ENCODE measurements around the gene RAB11FIP4.

Gene RAB11FIP4

DNA sequence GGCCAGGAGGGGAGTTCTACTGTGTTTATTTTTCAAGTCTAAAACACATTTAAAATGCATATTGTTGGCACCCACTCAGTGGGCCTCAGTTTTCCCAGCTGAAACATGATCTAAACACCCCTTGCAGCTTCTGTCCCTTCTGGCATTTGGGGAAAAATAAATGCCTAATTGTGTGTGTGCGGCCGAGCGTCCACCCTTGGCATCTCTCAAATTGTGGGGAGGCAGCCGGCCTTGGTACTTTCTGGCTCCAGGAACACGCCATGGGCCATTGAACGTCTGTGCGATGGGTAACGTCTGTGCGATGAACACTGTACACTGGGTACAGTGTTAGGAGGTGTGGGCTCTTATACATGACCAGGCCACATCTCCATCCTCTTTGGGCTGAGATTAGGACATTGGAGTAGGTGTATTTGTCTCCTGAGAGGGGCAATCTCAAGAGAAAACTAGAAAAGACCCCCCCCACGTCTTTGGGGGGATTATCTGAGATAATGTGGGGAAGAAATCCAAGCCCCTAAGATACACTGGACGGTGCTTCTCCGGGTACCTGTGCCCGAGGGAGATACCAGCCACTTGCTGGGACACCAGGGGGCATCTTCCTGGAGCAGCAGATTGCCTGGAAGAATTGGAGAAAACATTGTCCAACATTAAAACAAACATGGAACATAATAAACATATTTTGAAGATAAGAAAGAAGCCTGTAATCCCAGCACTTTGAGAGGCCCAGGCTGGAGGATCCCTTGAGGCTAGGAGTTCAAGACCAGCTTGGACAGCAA, 54.9 kb downstream of the RAB11FIP4 start:
- TF ChIP-seq CTCF (conservative IDR thresholded peaks at IDR 0.05; ENCODE audit: low read length), result peak; percentile 28
- DNase-seq (ENCODE audit: low read depth), result no peak
- H3K4me3 ChIP-seq (ENCODE audit: low read length), result no peak overlapping the region

GRCh38 chr17:31448467-31449077, 57.1 kb downstream of the RAB11FIP4 start:
- DNase-seq (ENCODE audit: low read depth), result peak; percentile 55
- no peak for TF ChIP-seq CTCF (conservative IDR thresholded peaks at IDR 0.05; ENCODE audit: low read length)
- no peak overlapping the region for H3K4me3 ChIP-seq (ENCODE audit: low read length)

GRCh38 chr17:31449111-31449510, 57.6 kb downstream of the RAB11FIP4 start:
- no peak for TF ChIP-seq CTCF (conservative IDR thresholded peaks at IDR 0.05; ENCODE audit: low read length)
- H3K4me3 ChIP-seq (ENCODE audit: low read length), result no peak overlapping the region
- no peak for DNase-seq (ENCODE audit: low read depth)

DNA sequence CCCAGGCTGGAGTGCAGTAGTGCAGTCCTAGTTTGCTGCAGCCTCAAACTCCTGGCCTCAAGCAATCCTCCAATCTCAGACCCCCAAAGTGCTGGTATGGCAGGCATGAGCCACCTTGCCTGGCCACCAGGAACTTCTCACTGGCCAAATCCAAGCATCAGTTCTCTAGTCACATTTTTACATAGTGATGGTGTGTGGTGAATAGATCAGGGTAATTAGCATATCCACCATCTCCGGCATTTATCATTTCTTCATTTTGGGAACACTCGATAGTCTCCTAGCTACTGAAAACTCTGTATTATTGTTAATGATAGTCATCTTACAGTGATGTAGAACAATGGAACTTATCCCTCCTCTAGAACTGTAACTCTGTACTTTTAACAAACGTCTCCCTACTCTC, 58.3 kb downstream of the RAB11FIP4 start:
- DNase-seq (ENCODE audit: low read depth), result no peak
- TF ChIP-seq CTCF (conservative IDR thresholded peaks at IDR 0.05; ENCODE audit: low read length), result no peak
- no peak overlapping the region for H3K4me3 ChIP-seq (ENCODE audit: low read length)

GRCh38 chr17:31452101-31452500, 60.6 kb downstream of the RAB11FIP4 start:
- H3K4me3 ChIP-seq (ENCODE audit: low read length), result no peak overlapping the region
- TF ChIP-seq CTCF (conservative IDR thresholded peaks at IDR 0.05; ENCODE audit: low read length), result no peak
- peak; percentile 17 for DNase-seq (ENCODE audit: low read depth)

DNA sequence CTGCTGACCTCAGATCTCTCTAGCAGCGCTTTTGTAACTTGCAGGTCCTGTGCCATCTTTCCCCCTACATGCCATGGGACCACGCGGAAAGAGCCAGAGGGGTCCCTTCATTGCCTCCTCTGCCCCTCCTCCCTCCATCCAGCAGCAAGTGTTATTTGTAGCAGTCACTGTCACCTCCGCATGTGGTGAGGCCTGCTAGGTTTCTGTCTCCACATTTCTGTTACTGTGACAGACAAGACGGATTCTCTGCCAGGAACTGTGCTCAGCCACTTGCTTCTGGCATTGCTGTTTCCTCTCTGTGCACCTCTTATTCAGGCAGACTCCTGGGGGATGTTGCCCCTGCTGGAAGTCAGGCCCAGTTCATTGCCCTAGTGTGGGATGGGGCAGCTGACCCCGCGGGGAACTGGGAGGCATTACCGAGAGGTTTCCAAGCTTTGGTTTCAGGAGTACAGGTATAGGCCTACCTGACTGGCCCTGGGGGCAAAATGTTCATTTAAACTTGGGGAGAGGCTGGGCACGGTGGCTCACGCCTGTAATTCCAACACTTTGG, 61.2 kb downstream of the RAB11FIP4 start:
- no peak for TF ChIP-seq CTCF (conservative IDR thresholded peaks at IDR 0.05; ENCODE audit: low read length)
- DNase-seq (ENCODE audit: low read depth), result no peak
- no peak overlapping the region for H3K4me3 ChIP-seq (ENCODE audit: low read length)

DNA sequence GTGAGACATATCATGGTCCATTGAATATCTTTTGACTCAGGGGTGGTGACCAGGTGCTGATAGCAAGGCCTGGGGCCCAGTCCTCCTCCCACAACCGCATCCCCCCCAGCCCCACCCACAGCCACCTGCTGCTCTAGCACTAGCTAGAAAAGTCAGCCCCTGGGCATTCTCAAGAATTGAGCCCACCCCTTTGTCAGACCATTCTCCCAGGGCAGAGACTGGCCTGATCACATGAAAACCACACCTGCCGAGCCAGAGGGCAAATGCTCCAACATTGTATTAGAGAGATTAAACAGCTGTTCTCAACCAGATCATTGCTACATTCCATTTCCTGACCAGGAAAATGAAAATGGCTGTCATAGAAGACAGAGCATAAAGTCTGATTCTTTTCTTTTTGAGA, 62.4 kb downstream of the RAB11FIP4 start:
- no peak for TF ChIP-seq CTCF (conservative IDR thresholded peaks at IDR 0.05; ENCODE audit: low read length)
- no peak for DNase-seq (ENCODE audit: low read depth)
- H3K4me3 ChIP-seq (ENCODE audit: low read length), result no peak overlapping the region
